GM23338 (cell line): ENCODE measurements around the gene TGFBI. TPM values are rescaled to one million over a fixed set of nuclear protein-coding genes. Genes with fewer than 3 reads are reported as not detected.

ENCODE experiments used
- ATAC-seq: fragments of 200-7000 bp; cut with Tn5 transposase; 3 replicates; pipeline ENCODE4 v1.9.1; 2020
- DNase-seq: peaks from one replicate; pipeline ENCODE4 v3.0.0-alpha.2; 2015; ENCODE audit warnings: low spot score
- H2AFZ ChIP-seq: fragments of 200-600 bp; sonication (generic); 2 replicates; pipeline ENCODE4 v1.8.0; 2016; ENCODE audit warnings: antibody characterized with exemption, mild to moderate bottlenecking, moderate library complexity
- H3F3A ChIP-seq: fragments of 200-600 bp; sonication (generic); replicated peaks from 2 replicates; pipeline ENCODE4 v1.8.0; 2017; ENCODE audit warnings: antibody characterized with exemption, mixed run types, low read depth
- H3K27ac ChIP-seq: fragments of 200-600 bp; sonication (generic); 2 replicates; pipeline ENCODE4 v1.6.1; 2016; ENCODE audit warnings: low read depth
- H3K27me3 ChIP-seq: fragments of 200-600 bp; sonication (generic); 2 replicates; pipeline ENCODE4 v1.8.0; 2016; ENCODE audit warnings: mild to moderate bottlenecking, mixed run types, moderate library complexity; ENCODE audit not compliant: insufficient read depth
- H3K36me3 ChIP-seq: fragments of 200-600 bp; sonication (generic); 2 replicates; pipeline ENCODE4 v1.8.0; 2016; ENCODE audit warnings: mild to moderate bottlenecking; ENCODE audit not compliant: insufficient read depth
- H3K4me1 ChIP-seq: fragments of 200-600 bp; sonication (generic); 2 replicates; pipeline ENCODE4 v1.8.0; 2016; ENCODE audit warnings: mild to moderate bottlenecking, moderate library complexity; ENCODE audit not compliant: insufficient read depth
- H3K4me2 ChIP-seq: fragments of 200-600 bp; sonication (generic); 2 replicates; pipeline ENCODE4 v1.7.1; 2017; ENCODE audit warnings: mixed run types
- H3K4me3 ChIP-seq: fragments of 200-600 bp; sonication (generic); 2 replicates; pipeline ENCODE4 v1.6.1; 2016; ENCODE audit warnings: mixed run types
- H3K79me2 ChIP-seq: fragments of 200-600 bp; sonication (generic); replicated peaks from 2 replicates; pipeline ENCODE4 v1.8.0; 2017; ENCODE audit warnings: mild to moderate bottlenecking; ENCODE audit not compliant: insufficient read depth
- H3K9me2 ChIP-seq: fragments of 200-600 bp; sonication (generic); 2 replicates; pipeline ENCODE4 v1.8.0; 2017; ENCODE audit not compliant: insufficient read depth
- H4K20me1 ChIP-seq: fragments of 200-600 bp; sonication (generic); replicated peaks from 2 replicates; pipeline ENCODE4 v1.8.0; 2017; ENCODE audit warnings: mild to moderate bottlenecking; ENCODE audit not compliant: insufficient read depth
- H3K27ac Mint-ChIP-seq: 2 replicates; pipeline ENCODE4 v1.8.0; 2020; ENCODE audit warnings: inconsistent platforms, mild to moderate bottlenecking, moderate library complexity, mixed read lengths
- H3K27me3 Mint-ChIP-seq: 3 replicates; pipeline ENCODE4 v1.8.0; 2022; ENCODE audit warnings: low read depth, mild to moderate bottlenecking, moderate library complexity, mixed read lengths, inconsistent platforms; ENCODE audit not compliant: insufficient read depth, poor library complexity
- H3K36me3 Mint-ChIP-seq: 3 replicates; pipeline ENCODE4 v1.8.0; 2021; ENCODE audit warnings: low read depth, mild to moderate bottlenecking, inconsistent platforms, moderate library complexity, mixed read lengths
- H3K4me1 Mint-ChIP-seq: 3 replicates; pipeline ENCODE4 v1.8.0; 2020; ENCODE audit warnings: mild to moderate bottlenecking, inconsistent platforms, mixed read lengths
- H3K4me3 Mint-ChIP-seq: 3 replicates; pipeline ENCODE4 v1.8.0; 2021; ENCODE audit warnings: moderate library complexity, mild to moderate bottlenecking, inconsistent platforms, mixed read lengths
- H3K9me3 Mint-ChIP-seq: 3 replicates; pipeline ENCODE4 v1.8.0; 2020; ENCODE audit warnings: moderate library complexity, mild to moderate bottlenecking, inconsistent platforms, mixed read lengths
- CREB1 ChIP-seq: fragments of 250-450 bp; sonication (Bioruptor Pico); IDR thresholded peaks from 2 replicates; pipeline ENCODE4 v1.5.0; 2020; ENCODE audit warnings: low read depth, mild to moderate bottlenecking, moderate library complexity
- EZH2 ChIP-seq: fragments of 200-600 bp; sonication (generic); IDR thresholded peaks from one replicate; pipeline ENCODE4 v1.8.0; 2017; ENCODE audit warnings: antibody characterized with exemption, mild to moderate bottlenecking, low read depth; ENCODE audit not compliant: unreplicated experiment
- EZH2phosphoT487 ChIP-seq: fragments of 200-600 bp; sonication (generic); IDR thresholded peaks from one replicate; pipeline ENCODE4 v1.8.1; 2018; ENCODE audit warnings: antibody characterized with exemption; ENCODE audit not compliant: unreplicated experiment
- JUNB ChIP-seq: IDR thresholded peaks from one replicate; pipeline ENCODE4 v1.6.1; 2016; ENCODE audit warnings: antibody characterized with exemption; ENCODE audit not compliant: unreplicated experiment
- NANOG ChIP-seq: IDR thresholded peaks from 2 replicates; pipeline ENCODE4 v1.6.1; 2016; ENCODE audit warnings: antibody characterized with exemption, borderline replicate concordance
- POLR2AphosphoS5 ChIP-seq: IDR thresholded peaks from 2 replicates; pipeline ENCODE4 v1.6.1; 2016; ENCODE audit warnings: antibody characterized with exemption, low read depth
- STAT1 ChIP-seq: IDR thresholded peaks from one replicate; pipeline ENCODE4 v1.6.1; 2016; ENCODE audit warnings: antibody characterized with exemption; ENCODE audit not compliant: unreplicated experiment
- ZNF114 ChIP-seq: fragments of 250-450 bp; sonication (Bioruptor Pico); IDR thresholded peaks from 2 replicates; pipeline ENCODE4 v1.5.0; 2020; ENCODE audit warnings: mild to moderate bottlenecking, moderate library complexity
- ZNF331 ChIP-seq: fragments of 250-450 bp; sonication (Bioruptor Pico); IDR thresholded peaks from 2 replicates; pipeline ENCODE4 v1.5.0; 2020; ENCODE audit warnings: low read depth, mild to moderate bottlenecking, moderate library complexity
- polyA plus RNA-seq: library from polyadenylated mRNA; unstranded; fragments of >200 nt; fragmentation: Nextera tagmentation; extraction: Ambion mirVana; gene quantifications from 2 replicates; pipeline ENCODE4 v1.2.1, GENCODE V29; 2016
- total RNA-seq: library from RNA; depleted of rRNA; stranded (reverse); fragments of >200 nt; shearing (Covaris generic); gene quantifications from 2 replicates; pipeline ENCODE4 v1.2.3, GENCODE V29; 2014
- TF ChIP-seq, protein P1 (sequence below): fragments of 250-450 bp; sonication (Bioruptor Pico); IDR thresholded peaks from 2 replicates; pipeline ENCODE4 v1.5.0; 2020; ENCODE audit warnings: mild to moderate bottlenecking, moderate library complexity
- TF ChIP-seq, protein P2 (sequence below): IDR thresholded peaks from 2 replicates; pipeline ENCODE4 v1.6.1; 2016; ENCODE audit warnings: antibody characterized with exemption
- TF ChIP-seq, protein P3 (sequence below), 2 experiments: fragments of 200-600 bp in 1 of 2; sonication (generic) in 1 of 2; conservative IDR thresholded peaks; 2 replicates each; pipeline versions ENCODE4 v1.5.1 to v1.6.1; 2016 to 2017; ENCODE audit warnings: antibody characterized with exemption in 2 of 2, low read depth in 2 of 2, mild to moderate bottlenecking in 2 of 2, moderate library complexity in 1 of 2

Gene TGFBI
- total and polyA plus RNA-seq, 2 experiments from 2014 or later: 8.9 to 9.4 TPM

DNA sequence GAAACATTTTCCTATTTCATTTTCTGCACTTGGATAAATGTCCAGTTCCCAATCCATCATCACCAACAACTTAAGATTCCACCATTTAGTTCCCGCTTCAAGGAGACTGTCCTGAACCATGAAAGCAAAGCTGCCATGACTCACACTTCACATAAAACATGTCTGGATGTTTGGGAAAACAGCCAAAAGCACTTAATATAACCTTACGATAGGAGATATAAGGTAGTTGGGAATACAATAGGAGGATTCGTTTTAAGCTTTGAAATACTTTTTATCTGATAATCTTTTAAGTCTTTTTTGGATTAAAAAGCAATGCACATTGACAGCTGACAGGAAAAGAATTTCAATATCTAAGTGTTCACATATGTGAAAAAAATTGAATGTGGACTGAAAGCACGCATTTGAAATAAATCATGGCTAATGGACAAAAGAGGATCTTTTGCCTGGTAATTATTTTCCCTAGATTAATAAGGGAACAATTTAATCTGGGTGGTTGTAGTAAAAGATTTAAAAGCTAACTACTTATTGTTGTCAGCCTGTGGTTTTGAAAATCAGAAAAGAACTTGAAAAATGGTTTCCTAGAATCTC lies 17.3 kb upstream of the TGFBI start (continued):
- TF ChIP-seq, protein P1, sequence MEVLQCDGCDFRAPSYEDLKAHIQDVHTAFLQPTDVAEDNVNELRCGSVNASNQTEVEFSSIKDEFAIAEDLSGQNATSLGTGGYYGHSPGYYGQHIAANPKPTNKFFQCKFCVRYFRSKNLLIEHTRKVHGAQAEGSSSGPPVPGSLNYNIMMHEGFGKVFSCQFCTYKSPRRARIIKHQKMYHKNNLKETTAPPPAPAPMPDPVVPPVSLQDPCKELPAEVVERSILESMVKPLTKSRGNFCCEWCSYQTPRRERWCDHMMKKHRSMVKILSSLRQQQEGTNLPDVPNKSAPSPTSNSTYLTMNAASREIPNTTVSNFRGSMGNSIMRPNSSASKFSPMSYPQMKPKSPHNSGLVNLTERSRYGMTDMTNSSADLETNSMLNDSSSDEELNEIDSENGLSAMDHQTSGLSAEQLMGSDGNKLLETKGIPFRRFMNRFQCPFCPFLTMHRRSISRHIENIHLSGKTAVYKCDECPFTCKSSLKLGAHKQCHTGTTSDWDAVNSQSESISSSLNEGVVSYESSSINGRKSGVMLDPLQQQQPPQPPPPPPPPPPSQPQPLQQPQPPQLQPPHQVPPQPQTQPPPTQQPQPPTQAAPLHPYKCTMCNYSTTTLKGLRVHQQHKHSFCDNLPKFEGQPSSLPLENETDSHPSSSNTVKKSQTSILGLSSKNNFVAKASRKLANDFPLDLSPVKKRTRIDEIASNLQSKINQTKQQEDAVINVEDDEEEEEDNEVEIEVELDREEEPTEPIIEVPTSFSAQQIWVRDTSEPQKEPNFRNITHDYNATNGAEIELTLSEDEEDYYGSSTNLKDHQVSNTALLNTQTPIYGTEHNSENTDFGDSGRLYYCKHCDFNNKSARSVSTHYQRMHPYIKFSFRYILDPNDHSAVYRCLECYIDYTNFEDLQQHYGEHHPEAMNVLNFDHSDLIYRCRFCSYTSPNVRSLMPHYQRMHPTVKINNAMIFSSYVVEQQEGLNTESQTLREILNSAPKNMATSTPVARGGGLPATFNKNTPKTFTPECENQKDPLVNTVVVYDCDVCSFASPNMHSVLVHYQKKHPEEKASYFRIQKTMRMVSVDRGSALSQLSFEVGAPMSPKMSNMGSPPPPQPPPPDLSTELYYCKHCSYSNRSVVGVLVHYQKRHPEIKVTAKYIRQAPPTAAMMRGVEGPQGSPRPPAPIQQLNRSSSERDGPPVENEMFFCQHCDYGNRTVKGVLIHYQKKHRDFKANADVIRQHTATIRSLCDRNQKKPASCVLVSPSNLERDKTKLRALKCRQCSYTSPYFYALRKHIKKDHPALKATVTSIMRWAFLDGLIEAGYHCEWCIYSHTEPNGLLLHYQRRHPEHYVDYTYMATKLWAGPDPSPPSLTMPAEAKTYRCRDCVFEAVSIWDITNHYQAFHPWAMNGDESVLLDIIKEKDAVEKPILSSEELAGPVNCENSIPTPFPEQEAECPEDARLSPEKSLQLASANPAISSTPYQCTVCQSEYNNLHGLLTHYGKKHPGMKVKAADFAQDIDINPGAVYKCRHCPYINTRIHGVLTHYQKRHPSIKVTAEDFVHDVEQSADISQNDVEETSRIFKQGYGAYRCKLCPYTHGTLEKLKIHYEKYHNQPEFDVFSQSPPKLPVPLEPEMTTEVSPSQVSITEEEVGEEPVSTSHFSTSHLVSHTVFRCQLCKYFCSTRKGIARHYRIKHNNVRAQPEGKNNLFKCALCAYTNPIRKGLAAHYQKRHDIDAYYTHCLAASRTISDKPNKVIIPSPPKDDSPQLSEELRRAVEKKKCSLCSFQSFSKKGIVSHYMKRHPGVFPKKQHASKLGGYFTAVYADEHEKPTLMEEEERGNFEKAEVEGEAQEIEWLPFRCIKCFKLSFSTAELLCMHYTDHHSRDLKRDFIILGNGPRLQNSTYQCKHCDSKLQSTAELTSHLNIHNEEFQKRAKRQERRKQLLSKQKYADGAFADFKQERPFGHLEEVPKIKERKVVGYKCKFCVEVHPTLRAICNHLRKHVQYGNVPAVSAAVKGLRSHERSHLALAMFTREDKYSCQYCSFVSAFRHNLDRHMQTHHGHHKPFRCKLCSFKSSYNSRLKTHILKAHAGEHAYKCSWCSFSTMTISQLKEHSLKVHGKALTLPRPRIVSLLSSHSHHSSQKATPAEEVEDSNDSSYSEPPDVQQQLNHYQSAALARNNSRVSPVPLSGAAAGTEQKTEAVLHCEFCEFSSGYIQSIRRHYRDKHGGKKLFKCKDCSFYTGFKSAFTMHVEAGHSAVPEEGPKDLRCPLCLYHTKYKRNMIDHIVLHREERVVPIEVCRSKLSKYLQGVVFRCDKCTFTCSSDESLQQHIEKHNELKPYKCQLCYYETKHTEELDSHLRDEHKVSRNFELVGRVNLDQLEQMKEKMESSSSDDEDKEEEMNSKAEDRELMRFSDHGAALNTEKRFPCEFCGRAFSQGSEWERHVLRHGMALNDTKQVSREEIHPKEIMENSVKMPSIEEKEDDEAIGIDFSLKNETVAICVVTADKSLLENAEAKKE (CRISPR knock-in tag): no peak
- TF ChIP-seq NANOG: no peak

DNA sequence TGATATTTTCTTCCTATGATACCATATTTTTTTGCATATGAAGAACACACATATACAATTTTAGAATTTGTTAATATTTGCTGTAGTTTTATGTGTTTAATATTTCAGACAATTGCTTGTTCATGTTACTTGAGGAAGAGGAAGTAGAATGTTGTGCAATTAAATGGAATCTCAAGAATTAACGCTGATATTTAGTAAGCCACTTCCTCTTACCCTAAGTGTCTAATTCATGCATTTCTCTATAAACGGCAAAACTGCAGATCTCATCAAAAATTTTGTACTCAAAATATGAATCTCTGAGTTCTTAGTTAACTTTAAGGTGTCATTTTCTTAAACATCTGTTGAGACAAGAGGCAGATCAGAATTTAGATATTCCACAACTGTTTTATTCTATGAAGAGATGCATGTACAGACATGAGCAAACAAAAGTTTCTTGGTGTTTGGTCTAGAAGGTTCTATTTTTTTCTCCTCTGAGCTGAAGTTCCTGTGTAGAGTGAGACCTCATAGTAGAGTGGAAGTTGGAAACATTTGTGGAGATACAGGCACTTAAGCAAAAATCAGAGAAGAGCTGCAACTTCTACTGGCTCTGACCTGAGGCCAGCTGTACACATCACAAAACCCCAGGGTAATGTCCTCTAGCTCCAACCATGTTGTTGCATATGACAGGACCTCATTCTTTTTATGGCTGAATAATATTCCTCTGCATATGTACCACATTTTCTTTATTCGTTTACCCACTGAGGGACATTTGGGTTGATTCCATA lies 16.6 kb upstream of the TGFBI start:
- Histone ChIP-seq H2AFZ (no peak overlapping the region), H3F3A (no peaks in the 10 kb centered on the region), H3K4me1 (no peaks in the 10 kb centered on the region), H3K36me3 (no peaks in the 10 kb centered on the region), H3K79me2 (no peaks in the 10 kb centered on the region), H3K27ac (no peak overlapping the region), H4K20me1 (no peaks in the 10 kb centered on the region), H3K4me2 (no peak overlapping the region), H3K4me3 (no peak overlapping the region), H3K9me2 (peaks cover 7% of the 10 kb centered on the region; the same call in 1 of the 2 replicates), H3K27me3 (no peaks in the 10 kb centered on the region)
- Mint-ChIP-seq H3K9me3 (no peaks in the 10 kb centered on the region), H3K27ac (no peak overlapping the region), H3K4me1 (no peaks in the 10 kb centered on the region), H3K36me3 (no peaks in the 10 kb centered on the region), H3K27me3 (peaks cover 4% of the 10 kb centered on the region), H3K4me3 (no peak overlapping the region)
- no peak for DNase-seq
- no peak for ATAC-seq
- TF ChIP-seq EZH2 (no peak), NANOG (no peak), ZNF114 (CRISPR knock-in tag) (no peak), ZNF331 (CRISPR knock-in tag) (no peak), POLR2AphosphoS5 (no peak), EZH2phosphoT487 (no peak), JUNB (no peak), STAT1 (no peak), CREB1 (CRISPR knock-in tag) (no peak)
- TF ChIP-seq, protein P2, sequence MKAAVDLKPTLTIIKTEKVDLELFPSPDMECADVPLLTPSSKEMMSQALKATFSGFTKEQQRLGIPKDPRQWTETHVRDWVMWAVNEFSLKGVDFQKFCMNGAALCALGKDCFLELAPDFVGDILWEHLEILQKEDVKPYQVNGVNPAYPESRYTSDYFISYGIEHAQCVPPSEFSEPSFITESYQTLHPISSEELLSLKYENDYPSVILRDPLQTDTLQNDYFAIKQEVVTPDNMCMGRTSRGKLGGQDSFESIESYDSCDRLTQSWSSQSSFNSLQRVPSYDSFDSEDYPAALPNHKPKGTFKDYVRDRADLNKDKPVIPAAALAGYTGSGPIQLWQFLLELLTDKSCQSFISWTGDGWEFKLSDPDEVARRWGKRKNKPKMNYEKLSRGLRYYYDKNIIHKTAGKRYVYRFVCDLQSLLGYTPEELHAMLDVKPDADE: no peak
- TF ChIP-seq, protein P3, sequence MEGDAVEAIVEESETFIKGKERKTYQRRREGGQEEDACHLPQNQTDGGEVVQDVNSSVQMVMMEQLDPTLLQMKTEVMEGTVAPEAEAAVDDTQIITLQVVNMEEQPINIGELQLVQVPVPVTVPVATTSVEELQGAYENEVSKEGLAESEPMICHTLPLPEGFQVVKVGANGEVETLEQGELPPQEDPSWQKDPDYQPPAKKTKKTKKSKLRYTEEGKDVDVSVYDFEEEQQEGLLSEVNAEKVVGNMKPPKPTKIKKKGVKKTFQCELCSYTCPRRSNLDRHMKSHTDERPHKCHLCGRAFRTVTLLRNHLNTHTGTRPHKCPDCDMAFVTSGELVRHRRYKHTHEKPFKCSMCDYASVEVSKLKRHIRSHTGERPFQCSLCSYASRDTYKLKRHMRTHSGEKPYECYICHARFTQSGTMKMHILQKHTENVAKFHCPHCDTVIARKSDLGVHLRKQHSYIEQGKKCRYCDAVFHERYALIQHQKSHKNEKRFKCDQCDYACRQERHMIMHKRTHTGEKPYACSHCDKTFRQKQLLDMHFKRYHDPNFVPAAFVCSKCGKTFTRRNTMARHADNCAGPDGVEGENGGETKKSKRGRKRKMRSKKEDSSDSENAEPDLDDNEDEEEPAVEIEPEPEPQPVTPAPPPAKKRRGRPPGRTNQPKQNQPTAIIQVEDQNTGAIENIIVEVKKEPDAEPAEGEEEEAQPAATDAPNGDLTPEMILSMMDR (conservative IDR thresholded peaks at IDR 0.05; ENCODE audit: low read depth in 2 of 2): no peak
